ENCODE results near the gene PF4V1. TPM values are rescaled to one million over a fixed set of nuclear protein-coding genes. Genes with fewer than 3 reads are reported as not detected.
A peak's percentile ranks its signal among the peaks of the same experiment; 100 is the strongest.

The PF4V1 gene
- polyA plus RNA-seq, 3 donors, result 0.99 to 3.3 TPM; not detected in 1

DNA sequence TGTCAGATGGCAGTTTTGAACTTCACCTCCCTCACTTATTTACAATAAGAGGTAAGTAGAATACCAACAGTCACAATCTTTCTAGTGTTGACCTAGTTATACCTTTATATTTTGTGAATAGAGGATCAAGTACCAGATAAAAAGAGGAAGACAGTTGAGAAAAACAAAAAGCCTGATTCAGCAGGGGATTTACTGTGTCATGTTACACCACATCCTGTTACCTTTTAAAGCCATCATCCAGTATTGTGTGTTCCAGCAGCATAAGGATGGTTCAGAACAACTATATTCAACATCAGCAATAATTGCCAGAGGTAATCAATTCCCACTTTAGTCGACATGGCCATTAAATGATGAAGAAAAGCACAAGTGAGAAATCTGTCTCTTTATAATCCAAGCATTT, 38.0 kb upstream of the PF4V1 start:
- peaks cover 8 to 14% of the 10 kb centered on the region in 2 donors for H3K4me1 ChIP-seq (ENCODE audit: control insufficient read depth in 1 of 2, insufficient read depth in 2 of 2, low read length in 2 of 2)
- no peaks in the 10 kb centered on the region for H3K27me3 Mint-ChIP-seq (ENCODE audit: low read depth in 3 of 3)
- peak overlapping the region in 4 of 7 donors; percentile 5 to 76 (median 39) for H3K27ac Mint-ChIP-seq
- H3K79me2 ChIP-seq (ENCODE audit: insufficient read depth, low read length), result no peaks in the 10 kb centered on the region
- H3K4me1 Mint-ChIP-seq, result peaks cover 12% of the 10 kb centered on the region
- no peak overlapping the region for H3K9ac ChIP-seq (ENCODE audit: insufficient read depth, low read length, poor library complexity, severe bottlenecking)
- no peaks in the 10 kb centered on the region for H3K36me3 Mint-ChIP-seq
- H3K4me3 ChIP-seq (replicated peaks in 1 of 3; ENCODE audit: low read depth in 2 of 3, low read length in 3 of 3), result peak overlapping the region in 1 of 3 experiments; percentile 3
- peak; percentile 39 to 76 (median 71) for DNase-seq
- H3K9me3 Mint-ChIP-seq, result peaks cover 0 to 4% (median 0%) of the 10 kb centered on the region in 7 donors
- H3K27me3 ChIP-seq (ENCODE audit: control insufficient read depth in 2 of 2, insufficient read depth in 2 of 2, low read length in 2 of 2), result no peaks in the 10 kb centered on the region
- H3K4me2 ChIP-seq (replicated peaks; ENCODE audit: extremely low read depth, low read length, poor library complexity, severe bottlenecking), result no peak overlapping the region
- no CpG with 5 or more reads among the region's 1 CpG for WGBS (ENCODE audit: insufficient coverage)
- no peaks in the 10 kb centered on the region for H3K9me3 ChIP-seq (replicated peaks in 1 of 2; ENCODE audit: control insufficient read depth in 1 of 2, insufficient read depth in 1 of 2, low read length in 2 of 2)
- no peak overlapping the region for H3K4me3 Mint-ChIP-seq
- no peaks in the 10 kb centered on the region for H4K20me1 ChIP-seq (ENCODE audit: insufficient read depth, low read length)
- no peaks in the 10 kb centered on the region for H3K36me3 ChIP-seq (replicated peaks in 1 of 2; ENCODE audit: control insufficient read depth in 1 of 2, insufficient read depth in 2 of 2, low read length in 2 of 2)
- H3K27ac ChIP-seq (ENCODE audit: low read depth in 1 of 2, low read length in 2 of 2), result peak overlapping the region in 1 of 2 donors; percentile 12
- H2AFZ ChIP-seq (ENCODE audit: insufficient read depth, low read depth, low read length, poor library complexity, severe bottlenecking), result no peak overlapping the region
- intact Hi-C loops (cut with micrococcal nuclease), result no loop called here
- TF ChIP-seq, protein P1, sequence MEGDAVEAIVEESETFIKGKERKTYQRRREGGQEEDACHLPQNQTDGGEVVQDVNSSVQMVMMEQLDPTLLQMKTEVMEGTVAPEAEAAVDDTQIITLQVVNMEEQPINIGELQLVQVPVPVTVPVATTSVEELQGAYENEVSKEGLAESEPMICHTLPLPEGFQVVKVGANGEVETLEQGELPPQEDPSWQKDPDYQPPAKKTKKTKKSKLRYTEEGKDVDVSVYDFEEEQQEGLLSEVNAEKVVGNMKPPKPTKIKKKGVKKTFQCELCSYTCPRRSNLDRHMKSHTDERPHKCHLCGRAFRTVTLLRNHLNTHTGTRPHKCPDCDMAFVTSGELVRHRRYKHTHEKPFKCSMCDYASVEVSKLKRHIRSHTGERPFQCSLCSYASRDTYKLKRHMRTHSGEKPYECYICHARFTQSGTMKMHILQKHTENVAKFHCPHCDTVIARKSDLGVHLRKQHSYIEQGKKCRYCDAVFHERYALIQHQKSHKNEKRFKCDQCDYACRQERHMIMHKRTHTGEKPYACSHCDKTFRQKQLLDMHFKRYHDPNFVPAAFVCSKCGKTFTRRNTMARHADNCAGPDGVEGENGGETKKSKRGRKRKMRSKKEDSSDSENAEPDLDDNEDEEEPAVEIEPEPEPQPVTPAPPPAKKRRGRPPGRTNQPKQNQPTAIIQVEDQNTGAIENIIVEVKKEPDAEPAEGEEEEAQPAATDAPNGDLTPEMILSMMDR (IDR thresholded peaks at IDR 0.05), result no peak

DNA sequence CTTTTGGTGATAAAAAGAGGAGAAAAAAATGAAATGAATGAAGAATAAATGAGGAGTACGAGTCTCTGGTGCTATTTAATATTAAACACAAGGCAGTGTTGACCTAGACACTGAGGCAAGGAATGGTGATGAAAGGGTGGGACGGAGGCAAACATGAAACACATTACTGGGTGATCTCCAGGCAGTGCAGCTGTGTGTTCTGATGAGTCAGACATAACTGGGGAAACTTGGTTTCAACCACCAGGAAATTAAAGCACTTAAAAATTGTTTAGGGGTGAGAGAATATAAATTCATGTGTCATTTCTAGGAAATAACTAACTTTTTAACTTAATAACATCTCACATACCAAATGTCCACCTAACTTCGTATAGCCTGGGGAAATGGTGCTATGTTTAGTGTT, 36.3 kb upstream of the PF4V1 start:
- H3K4me2 ChIP-seq (replicated peaks; ENCODE audit: extremely low read depth, low read length, poor library complexity, severe bottlenecking), result no peak overlapping the region
- H3K27me3 Mint-ChIP-seq (ENCODE audit: low read depth in 3 of 3), result no peaks in the 10 kb centered on the region

More for the DNA sequence above, 36.3 kb upstream of the PF4V1 start:
- Mint-ChIP-seq H3K27ac (no peak overlapping the region), H3K4me3 (no peak overlapping the region), H3K4me1 (peaks cover 18% of the 10 kb centered on the region), H3K9me3 (peaks cover 0 to 4% (median 0%) of the 10 kb centered on the region in 7 donors), H3K36me3 (no peaks in the 10 kb centered on the region)
- peak in 2 of 3 donors; percentile 8 to 57 for DNase-seq
- WGBS (ENCODE audit: insufficient coverage), result 68% methylated on average over 2 of the region's 3 CpGs
- no peak overlapping the region for H3K4me3 ChIP-seq (replicated peaks in 1 of 3; ENCODE audit: low read depth in 2 of 3, low read length in 3 of 3)
- H4K20me1 ChIP-seq (ENCODE audit: insufficient read depth, low read length), result no peaks in the 10 kb centered on the region
- H3K4me1 ChIP-seq (ENCODE audit: control insufficient read depth in 1 of 2, insufficient read depth in 2 of 2, low read length in 2 of 2), result peaks cover 8 to 14% of the 10 kb centered on the region in 2 donors
- H2AFZ ChIP-seq (ENCODE audit: insufficient read depth, low read depth, low read length, poor library complexity, severe bottlenecking), result no peak overlapping the region
- TF ChIP-seq, protein P1 (IDR thresholded peaks at IDR 0.05), result no peak
- no peaks in the 10 kb centered on the region for H3K27me3 ChIP-seq (ENCODE audit: control insufficient read depth in 2 of 2, insufficient read depth in 2 of 2, low read length in 2 of 2)
- no peaks in the 10 kb centered on the region for H3K9me3 ChIP-seq (replicated peaks in 1 of 2; ENCODE audit: control insufficient read depth in 1 of 2, insufficient read depth in 1 of 2, low read length in 2 of 2)
- no peaks in the 10 kb centered on the region for H3K36me3 ChIP-seq (replicated peaks in 1 of 2; ENCODE audit: control insufficient read depth in 1 of 2, insufficient read depth in 2 of 2, low read length in 2 of 2)
- no peak overlapping the region for H3K27ac ChIP-seq (ENCODE audit: low read depth in 1 of 2, low read length in 2 of 2)
- no peak overlapping the region for H3K9ac ChIP-seq (ENCODE audit: insufficient read depth, low read length, poor library complexity, severe bottlenecking)
- no peaks in the 10 kb centered on the region for H3K79me2 ChIP-seq (ENCODE audit: insufficient read depth, low read length)
- intact Hi-C loops (cut with micrococcal nuclease), result no loop called here
